Measurements from ENCODE around the gene TMEM235. TPM values are rescaled to one million over a fixed set of nuclear protein-coding genes. Genes with fewer than 3 reads are reported as not detected.

TMEM235 gene
- total and polyA plus RNA-seq, 4 donors = 0.02 TPM; not detected in 3

DNA sequence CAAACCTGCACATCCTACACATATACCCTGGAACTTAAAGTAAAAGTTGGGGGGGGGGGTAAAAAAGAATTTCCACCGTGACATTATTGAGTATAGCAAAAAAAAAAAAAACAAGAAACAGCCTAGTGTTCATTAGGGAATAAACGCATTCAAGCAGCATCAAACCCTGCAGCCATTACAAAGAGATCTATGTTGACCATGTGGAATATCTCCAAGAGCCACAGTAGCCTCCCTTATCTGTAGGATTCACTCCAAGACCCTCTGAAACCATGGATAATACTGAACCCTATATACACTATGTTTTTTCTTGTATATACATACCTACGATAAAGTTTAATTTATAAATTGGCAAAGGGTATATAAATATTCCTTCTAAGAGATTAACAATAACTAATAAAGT, 22.9 kb upstream of the TMEM235 start:
- Histone ChIP-seq H3K4me3 (ENCODE audit: low read depth in 1 of 3, low read length in 3 of 3) (no peak overlapping the region), H3K27ac (ENCODE audit: low read depth in 1 of 2, low read length in 2 of 2) (no peak overlapping the region), H3K4me1 (ENCODE audit: control insufficient read depth in 4 of 4, insufficient read depth in 4 of 4, low read length in 3 of 4) (no peaks in the 10 kb centered on the region), H3K27me3 (ENCODE audit: control insufficient read depth in 4 of 4, insufficient read depth in 4 of 4, low read length in 3 of 4) (no peaks in the 10 kb centered on the region), H3K36me3 (ENCODE audit: control insufficient read depth in 4 of 4, insufficient read depth in 3 of 4, low read depth in 1 of 4, low read length in 3 of 4) (peaks cover 4 to 32% (median 20%) of the 10 kb centered on the region in 4 donors), H3K9ac (ENCODE audit: low read depth in 1 of 2, low read length in 2 of 2) (no peak overlapping the region), H3K9me3 (ENCODE audit: control insufficient read depth in 4 of 4, low read length in 3 of 4) (no peaks in the 10 kb centered on the region)
- 78% methylated on average over 3 of the region's 3 CpGs for WGBS
- no peak for TF ChIP-seq RXRA (IDR thresholded peaks at IDR 0.05)
- TF ChIP-seq SP1 (IDR thresholded peaks at IDR 0.05) = no peak
- TF ChIP-seq JUND (IDR thresholded peaks at IDR 0.05) = no peak
- TF ChIP-seq EGR1 (IDR thresholded peaks at IDR 0.05; ENCODE audit: low read depth in 2 of 2) = no peak
- TF ChIP-seq RAD21 (IDR thresholded peaks at IDR 0.05) = no peak
- TF ChIP-seq YY1 (IDR thresholded peaks at IDR 0.05) = no peak
- no peak for TF ChIP-seq HNF4A (conservative IDR thresholded peaks at IDR 0.05)
- TF ChIP-seq FOXA1 (IDR thresholded peaks at IDR 0.05) = no peak
- TF ChIP-seq, protein P1, sequence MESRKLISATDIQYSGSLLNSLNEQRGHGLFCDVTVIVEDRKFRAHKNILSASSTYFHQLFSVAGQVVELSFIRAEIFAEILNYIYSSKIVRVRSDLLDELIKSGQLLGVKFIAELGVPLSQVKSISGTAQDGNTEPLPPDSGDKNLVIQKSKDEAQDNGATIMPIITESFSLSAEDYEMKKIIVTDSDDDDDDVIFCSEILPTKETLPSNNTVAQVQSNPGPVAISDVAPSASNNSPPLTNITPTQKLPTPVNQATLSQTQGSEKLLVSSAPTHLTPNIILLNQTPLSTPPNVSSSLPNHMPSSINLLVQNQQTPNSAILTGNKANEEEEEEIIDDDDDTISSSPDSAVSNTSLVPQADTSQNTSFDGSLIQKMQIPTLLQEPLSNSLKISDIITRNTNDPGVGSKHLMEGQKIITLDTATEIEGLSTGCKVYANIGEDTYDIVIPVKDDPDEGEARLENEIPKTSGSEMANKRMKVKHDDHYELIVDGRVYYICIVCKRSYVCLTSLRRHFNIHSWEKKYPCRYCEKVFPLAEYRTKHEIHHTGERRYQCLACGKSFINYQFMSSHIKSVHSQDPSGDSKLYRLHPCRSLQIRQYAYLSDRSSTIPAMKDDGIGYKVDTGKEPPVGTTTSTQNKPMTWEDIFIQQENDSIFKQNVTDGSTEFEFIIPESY (IDR thresholded peaks at IDR 0.05) = no peak
- no peak for TF ChIP-seq HNF4G (IDR thresholded peaks at IDR 0.05)
- TF ChIP-seq TAF1 (conservative IDR thresholded peaks at IDR 0.05) = no peak
- TF ChIP-seq MAX (IDR thresholded peaks at IDR 0.05) = no peak
- TF ChIP-seq, protein P2, sequence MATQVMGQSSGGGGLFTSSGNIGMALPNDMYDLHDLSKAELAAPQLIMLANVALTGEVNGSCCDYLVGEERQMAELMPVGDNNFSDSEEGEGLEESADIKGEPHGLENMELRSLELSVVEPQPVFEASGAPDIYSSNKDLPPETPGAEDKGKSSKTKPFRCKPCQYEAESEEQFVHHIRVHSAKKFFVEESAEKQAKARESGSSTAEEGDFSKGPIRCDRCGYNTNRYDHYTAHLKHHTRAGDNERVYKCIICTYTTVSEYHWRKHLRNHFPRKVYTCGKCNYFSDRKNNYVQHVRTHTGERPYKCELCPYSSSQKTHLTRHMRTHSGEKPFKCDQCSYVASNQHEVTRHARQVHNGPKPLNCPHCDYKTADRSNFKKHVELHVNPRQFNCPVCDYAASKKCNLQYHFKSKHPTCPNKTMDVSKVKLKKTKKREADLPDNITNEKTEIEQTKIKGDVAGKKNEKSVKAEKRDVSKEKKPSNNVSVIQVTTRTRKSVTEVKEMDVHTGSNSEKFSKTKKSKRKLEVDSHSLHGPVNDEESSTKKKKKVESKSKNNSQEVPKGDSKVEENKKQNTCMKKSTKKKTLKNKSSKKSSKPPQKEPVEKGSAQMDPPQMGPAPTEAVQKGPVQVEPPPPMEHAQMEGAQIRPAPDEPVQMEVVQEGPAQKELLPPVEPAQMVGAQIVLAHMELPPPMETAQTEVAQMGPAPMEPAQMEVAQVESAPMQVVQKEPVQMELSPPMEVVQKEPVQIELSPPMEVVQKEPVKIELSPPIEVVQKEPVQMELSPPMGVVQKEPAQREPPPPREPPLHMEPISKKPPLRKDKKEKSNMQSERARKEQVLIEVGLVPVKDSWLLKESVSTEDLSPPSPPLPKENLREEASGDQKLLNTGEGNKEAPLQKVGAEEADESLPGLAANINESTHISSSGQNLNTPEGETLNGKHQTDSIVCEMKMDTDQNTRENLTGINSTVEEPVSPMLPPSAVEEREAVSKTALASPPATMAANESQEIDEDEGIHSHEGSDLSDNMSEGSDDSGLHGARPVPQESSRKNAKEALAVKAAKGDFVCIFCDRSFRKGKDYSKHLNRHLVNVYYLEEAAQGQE (IDR thresholded peaks at IDR 0.05) = no peak
- no peak for TF ChIP-seq CTCF (IDR thresholded peaks at IDR 0.05; ENCODE audit: low read depth, low read length, missing input control)
- DNase-seq (ENCODE audit: low spot score) = no peak

- Histone ChIP-seq H3K27me3 (ENCODE audit: control insufficient read depth in 4 of 4, insufficient read depth in 4 of 4, low read length in 3 of 4) (no peaks in the 10 kb centered on the region), H3K9ac (ENCODE audit: low read depth in 1 of 2, low read length in 2 of 2) (no peak overlapping the region), H3K27ac (ENCODE audit: low read depth in 1 of 2, low read length in 2 of 2) (no peak overlapping the region), H3K9me3 (ENCODE audit: control insufficient read depth in 4 of 4, low read length in 3 of 4) (no peaks in the 10 kb centered on the region), H3K4me1 (ENCODE audit: control insufficient read depth in 4 of 4, insufficient read depth in 4 of 4, low read length in 3 of 4) (peaks cover 4 to 8% (median 6%) of the 10 kb centered on the region in 4 donors), H3K36me3 (ENCODE audit: control insufficient read depth in 4 of 4, insufficient read depth in 3 of 4, low read depth in 1 of 4, low read length in 3 of 4) (peaks cover 3 to 19% (median 10%) of the 10 kb centered on the region in 4 donors), H3K4me3 (ENCODE audit: low read depth in 1 of 3, low read length in 3 of 3) (no peak overlapping the region)
- 87% methylated on average over 10 of the region's 10 CpGs for WGBS
- no peak for DNase-seq (ENCODE audit: low spot score)
- TF ChIP-seq HNF4G (IDR thresholded peaks at IDR 0.05) = no peak
- TF ChIP-seq, protein P1 (IDR thresholded peaks at IDR 0.05) = no peak
- TF ChIP-seq CTCF (IDR thresholded peaks at IDR 0.05; ENCODE audit: low read depth, low read length, missing input control) = no peak
- TF ChIP-seq, protein P2 (IDR thresholded peaks at IDR 0.05) = no peak
- no peak for TF ChIP-seq JUND (IDR thresholded peaks at IDR 0.05)
- no peak for TF ChIP-seq MAX (IDR thresholded peaks at IDR 0.05)
- TF ChIP-seq RAD21 (IDR thresholded peaks at IDR 0.05) = no peak
- no peak for TF ChIP-seq TAF1 (conservative IDR thresholded peaks at IDR 0.05)
- no peak for TF ChIP-seq SP1 (IDR thresholded peaks at IDR 0.05)
- TF ChIP-seq EGR1 (IDR thresholded peaks at IDR 0.05; ENCODE audit: low read depth in 2 of 2) = no peak
Observed at GRCh38 chr17:78210111-78210510, 21.3 kb upstream of the TMEM235 start.

Measured in liver (tissue), 9 donors.